GM12874 (cell line): ENCODE data around the gene SLC4A1.

Experiments
- TF ChIP-seq, protein P1 (sequence below): IDR thresholded peaks from 2 replicates; pipeline ENCODE4 v1.5.1; 2011; ENCODE audit warnings: low read depth, mild to moderate bottlenecking, control low read depth, low read length, moderate library complexity; ENCODE audit not compliant: insufficient read depth

The SLC4A1 gene

DNA sequence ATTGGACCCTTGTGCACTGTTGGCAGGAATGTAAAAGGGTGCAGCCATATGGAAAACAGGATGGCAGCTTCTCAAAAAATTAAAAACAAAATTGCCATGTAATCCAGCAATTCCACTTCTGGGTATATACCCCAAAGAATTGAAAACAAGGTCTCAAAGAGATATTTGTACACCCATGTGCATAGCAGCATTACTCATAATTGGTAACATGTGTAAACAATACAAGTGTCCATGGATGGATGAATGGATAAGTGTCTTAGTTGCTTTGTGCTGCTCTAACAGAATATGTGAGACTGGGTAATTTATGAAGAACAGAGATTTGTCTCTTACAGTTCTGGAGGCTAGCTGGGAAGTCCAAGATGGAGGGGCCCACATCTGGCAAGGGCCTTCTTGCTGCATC lies 36.7 kb upstream of the SLC4A1 start:
- TF ChIP-seq, protein P1, sequence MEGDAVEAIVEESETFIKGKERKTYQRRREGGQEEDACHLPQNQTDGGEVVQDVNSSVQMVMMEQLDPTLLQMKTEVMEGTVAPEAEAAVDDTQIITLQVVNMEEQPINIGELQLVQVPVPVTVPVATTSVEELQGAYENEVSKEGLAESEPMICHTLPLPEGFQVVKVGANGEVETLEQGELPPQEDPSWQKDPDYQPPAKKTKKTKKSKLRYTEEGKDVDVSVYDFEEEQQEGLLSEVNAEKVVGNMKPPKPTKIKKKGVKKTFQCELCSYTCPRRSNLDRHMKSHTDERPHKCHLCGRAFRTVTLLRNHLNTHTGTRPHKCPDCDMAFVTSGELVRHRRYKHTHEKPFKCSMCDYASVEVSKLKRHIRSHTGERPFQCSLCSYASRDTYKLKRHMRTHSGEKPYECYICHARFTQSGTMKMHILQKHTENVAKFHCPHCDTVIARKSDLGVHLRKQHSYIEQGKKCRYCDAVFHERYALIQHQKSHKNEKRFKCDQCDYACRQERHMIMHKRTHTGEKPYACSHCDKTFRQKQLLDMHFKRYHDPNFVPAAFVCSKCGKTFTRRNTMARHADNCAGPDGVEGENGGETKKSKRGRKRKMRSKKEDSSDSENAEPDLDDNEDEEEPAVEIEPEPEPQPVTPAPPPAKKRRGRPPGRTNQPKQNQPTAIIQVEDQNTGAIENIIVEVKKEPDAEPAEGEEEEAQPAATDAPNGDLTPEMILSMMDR: no peak

DNA sequence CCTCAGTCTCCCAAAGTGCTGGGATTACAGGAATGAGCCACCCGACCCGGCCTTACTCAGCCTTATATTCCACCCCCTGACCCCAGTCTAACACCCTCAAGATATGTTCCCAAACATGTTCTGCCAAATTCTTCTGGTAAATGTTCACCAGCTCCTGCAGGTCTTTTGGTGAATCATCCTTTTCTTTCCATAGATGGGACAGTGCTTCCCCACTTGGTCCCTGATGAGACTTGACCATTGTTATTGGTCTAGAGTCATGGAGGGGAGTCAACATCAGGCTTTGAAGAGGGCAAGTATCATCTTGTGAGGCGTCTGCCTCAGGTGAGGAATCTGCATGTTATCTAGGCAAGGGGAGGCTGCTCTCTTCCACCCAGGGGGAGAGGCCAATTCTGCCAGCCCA lies 30.0 kb upstream of the SLC4A1 start:
- TF ChIP-seq, protein P1: no peak

DNA sequence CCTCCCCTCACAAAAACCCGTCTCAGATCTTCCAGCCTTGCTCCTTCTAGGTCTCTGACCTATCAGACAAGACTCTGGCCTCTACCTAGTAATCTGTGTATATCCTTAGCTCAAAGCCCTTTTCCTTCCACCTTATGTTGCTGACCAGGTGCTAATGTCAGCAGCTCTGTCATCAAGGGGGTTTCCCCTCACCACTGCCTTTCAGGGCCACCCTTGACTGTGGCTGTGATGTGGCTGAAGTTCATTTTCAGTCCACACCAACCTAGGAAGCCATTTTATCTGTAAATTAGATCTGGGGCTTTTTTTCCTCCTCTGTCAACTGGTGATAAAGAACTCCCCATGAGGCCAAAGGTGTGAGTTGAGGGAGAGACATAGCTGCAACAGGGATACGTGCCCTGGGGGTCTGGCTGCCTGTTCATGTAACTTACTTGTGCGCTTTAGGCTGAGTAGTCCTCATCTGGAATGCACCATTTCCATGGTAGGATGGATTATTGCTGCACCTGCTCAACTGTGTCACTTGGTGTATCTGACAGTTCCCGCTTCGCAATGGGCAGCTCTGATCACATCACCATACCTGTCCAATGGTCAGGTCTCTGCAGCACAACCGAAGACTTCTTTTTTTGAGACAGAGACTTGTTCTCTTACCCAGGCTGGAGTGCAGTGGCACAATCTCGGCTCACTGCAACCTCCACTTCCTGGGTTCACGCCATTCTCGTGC lies 25.7 kb upstream of the SLC4A1 start:
- TF ChIP-seq, protein P1: no peak

DNA sequence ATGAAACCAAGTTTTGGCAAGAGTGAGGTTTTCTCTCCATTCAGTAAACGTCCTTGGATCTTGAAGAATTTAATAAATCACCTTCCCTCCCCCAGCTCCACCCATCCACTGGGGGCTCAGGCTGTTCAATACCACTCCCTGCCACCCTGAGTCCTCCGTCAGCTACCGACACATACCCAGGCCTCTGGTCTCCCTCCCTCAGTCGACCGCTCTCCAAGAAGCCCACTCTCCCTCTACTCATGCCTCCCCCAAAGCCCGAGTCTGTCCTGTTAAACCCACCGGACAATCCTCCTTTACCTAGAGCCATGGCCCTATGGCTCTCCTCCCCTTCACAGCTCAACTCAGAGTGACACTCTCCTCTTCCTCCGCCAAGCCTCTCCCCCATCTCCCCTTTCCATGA lies 19.7 kb upstream of the SLC4A1 start:
- TF ChIP-seq, protein P1: no peak

DNA sequence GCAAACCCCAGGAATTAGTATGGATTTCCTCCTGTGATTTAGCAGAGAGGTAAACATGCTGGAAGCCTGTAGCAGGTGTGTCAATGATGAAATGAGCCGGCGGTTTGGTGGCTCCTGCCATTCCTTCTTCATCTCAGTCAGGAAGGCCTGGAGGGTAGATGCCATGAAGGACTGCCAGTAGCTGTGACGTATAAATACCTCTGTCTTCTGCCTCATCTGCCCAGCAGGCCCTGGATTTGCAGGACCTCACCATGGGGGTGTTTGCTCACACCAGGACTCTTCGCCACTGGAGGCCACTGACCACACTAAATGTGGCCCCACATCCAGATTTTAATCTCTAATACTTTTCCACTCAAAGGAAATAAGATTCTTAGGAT lies 16.1 kb upstream of the SLC4A1 start:
- TF ChIP-seq, protein P1: no peak

DNA sequence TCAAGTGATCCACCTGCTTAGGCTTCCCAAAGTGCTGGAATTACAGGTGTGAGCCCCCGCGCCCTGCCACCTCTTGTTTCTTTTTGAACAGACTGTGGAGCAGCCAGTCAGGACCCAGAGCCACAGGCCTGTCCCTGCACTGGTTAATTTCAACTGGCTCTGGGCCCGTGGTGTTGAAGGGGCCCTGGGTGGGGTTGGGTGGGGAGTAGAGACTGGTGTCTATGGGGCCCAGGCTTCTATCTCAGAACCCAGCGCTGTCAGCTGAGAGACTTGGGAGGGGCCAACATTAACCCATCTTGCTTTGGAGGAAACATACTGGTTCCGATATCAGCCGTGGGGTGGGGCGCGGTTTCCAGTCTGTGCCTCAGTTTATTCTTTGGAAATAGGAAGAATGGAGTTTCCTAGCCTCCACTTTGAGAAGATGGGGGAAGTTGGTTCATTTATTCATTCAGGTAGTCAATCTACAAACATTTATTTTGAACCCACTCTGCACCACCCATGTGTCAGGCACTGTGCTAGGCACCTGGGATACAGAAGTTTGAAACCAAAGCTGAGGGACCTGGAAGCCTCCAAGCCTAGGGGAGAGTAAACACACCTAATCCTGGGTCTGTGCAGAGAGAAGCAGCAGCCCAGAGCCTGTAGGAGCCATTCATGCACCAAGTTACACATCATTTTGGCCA lies 15.5 kb upstream of the SLC4A1 start:
- TF ChIP-seq, protein P1: no peak

DNA sequence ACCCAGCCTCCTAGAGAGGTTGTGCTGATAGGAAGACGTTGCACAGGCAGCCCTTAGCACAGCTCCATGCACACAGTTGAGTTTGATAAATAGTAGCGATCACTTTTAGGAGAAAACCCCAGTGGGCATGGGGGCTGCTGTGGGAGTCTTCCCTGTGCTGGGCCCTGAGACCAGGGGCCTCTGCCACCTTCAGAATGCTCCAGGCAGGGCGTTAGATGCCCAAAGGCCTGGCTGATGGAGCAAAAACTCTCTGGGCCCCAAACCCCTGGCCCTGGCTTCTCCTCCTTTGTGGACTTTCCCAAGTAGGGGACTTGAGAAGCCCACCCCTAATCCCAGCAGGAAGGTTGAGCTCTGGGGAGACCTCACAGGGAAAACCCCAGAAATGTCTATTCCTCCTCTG lies 14.3 kb upstream of the SLC4A1 start:
- TF ChIP-seq, protein P1: no peak
